Breast epithelium (tissue), 4 donors: ENCODE measurements around the gene ZNF516. TPM values are rescaled to one million over a fixed set of nuclear protein-coding genes. Genes with fewer than 3 reads are reported as not detected.

ENCODE experiments used
- DNase-seq, 2 donors: peaks; one replicate each; pipeline ENCODE4 v3.0.0-alpha.2; 2019; ENCODE audit warnings: low spot score in 2 of 2
- H3K27ac ChIP-seq, 2 donors: fragments of 200-600 bp; sonication (generic) in 1 of 2; one replicate each; pipeline ENCODE4 v1.5.1; 2016 to 2019; ENCODE audit warnings: mild to moderate bottlenecking in 1 of 2
- H3K27me3 ChIP-seq, 2 donors: fragments of 200-600 bp; sonication (generic) in 1 of 2; one replicate each; pipeline versions ENCODE4 v1.5.1 to v1.6.0; 2017 to 2019; ENCODE audit warnings: control low read depth in 1 of 2, mild to moderate bottlenecking in 1 of 2
- H3K36me3 ChIP-seq: fragments of 200-600 bp; one replicate; pipeline ENCODE4 v1.5.1; 2019
- H3K4me1 ChIP-seq, 2 donors: fragments of 200-600 bp; sonication (generic); one replicate each; pipeline ENCODE4 v1.5.1; 2016 to 2019; ENCODE audit warnings: control low read depth in 1 of 2
- H3K4me3 ChIP-seq, 3 donors: fragments of 200-600 bp; sonication (generic); 1 replicate in 2 of 3; 2 replicates in 1 of 3; pipeline ENCODE4 v1.5.1; 2016 to 2019; ENCODE audit warnings: mild to moderate bottlenecking in 3 of 3, moderate library complexity in 2 of 3
- H3K9me3 ChIP-seq, 2 donors: fragments of 200-600 bp; sonication (generic) in 1 of 2; one replicate each; pipeline ENCODE4 v1.5.1; 2016 to 2019; ENCODE audit warnings: control low read depth in 1 of 2
- CTCF ChIP-seq, 3 donors: fragments of 450-650 bp; IDR thresholded peaks; one replicate each; pipeline ENCODE4 v1.5.1; 2016 to 2017; ENCODE audit warnings: antibody characterized with exemption in 3 of 3, mild to moderate bottlenecking in 3 of 3, moderate library complexity in 3 of 3
- POLR2A ChIP-seq: fragments of 450-650 bp; IDR thresholded peaks from one replicate; pipeline ENCODE4 v1.6.1; 2016; ENCODE audit warnings: antibody characterized with exemption, mild to moderate bottlenecking, moderate library complexity
- POLR2AphosphoS5 ChIP-seq, 3 donors: sonication (generic); formaldehyde crosslinking; IDR thresholded peaks; one replicate each; pipeline ENCODE4 v1.6.1; 2017; ENCODE audit warnings: antibody characterized with exemption in 3 of 3
- intact Hi-C: fragments of 100-400 bp; cut with DNase I; formaldehyde crosslinking; loops from one replicate; pipeline ENCODE4 v1.15.1; 2023; ENCODE audit warnings: low total_unique reads
- total RNA-seq, 3 donors: library from RNA; depleted of rRNA; stranded (reverse); fragments of >200 nt; gene quantifications; one replicate each; pipeline ENCODE4 v1.1.0, GENCODE V29; 2016

The ZNF516 gene
- total RNA-seq, 3 donors from 2014 or later, result 12.0 to 33.4 (median 24.0) TPM

GRCh38 chr18:76496194-76496890 lies 1.3 kb upstream of the ZNF516 start:
- no peaks in the 10 kb centered on the region for H3K36me3 ChIP-seq
- intact Hi-C loops, result no loop called here
- DNase-seq, result no peak
- no peaks in the 10 kb centered on the region for H3K9me3 ChIP-seq
- H3K27ac ChIP-seq, result peak overlapping the region; percentile 79 to 94
- H3K27me3 ChIP-seq, result no peaks in the 10 kb centered on the region
- no peaks in the 10 kb centered on the region for H3K4me1 ChIP-seq
- TF ChIP-seq POLR2A, result no peak
- peak in 1 of 3 donors; percentile 59 for TF ChIP-seq POLR2AphosphoS5 (IDR thresholded peaks at IDR 0.05)
- TF ChIP-seq CTCF (IDR thresholded peaks at IDR 0.05), result no peak
- peak overlapping the region; percentile 72 to 99 (median 78) for H3K4me3 ChIP-seq

DNA sequence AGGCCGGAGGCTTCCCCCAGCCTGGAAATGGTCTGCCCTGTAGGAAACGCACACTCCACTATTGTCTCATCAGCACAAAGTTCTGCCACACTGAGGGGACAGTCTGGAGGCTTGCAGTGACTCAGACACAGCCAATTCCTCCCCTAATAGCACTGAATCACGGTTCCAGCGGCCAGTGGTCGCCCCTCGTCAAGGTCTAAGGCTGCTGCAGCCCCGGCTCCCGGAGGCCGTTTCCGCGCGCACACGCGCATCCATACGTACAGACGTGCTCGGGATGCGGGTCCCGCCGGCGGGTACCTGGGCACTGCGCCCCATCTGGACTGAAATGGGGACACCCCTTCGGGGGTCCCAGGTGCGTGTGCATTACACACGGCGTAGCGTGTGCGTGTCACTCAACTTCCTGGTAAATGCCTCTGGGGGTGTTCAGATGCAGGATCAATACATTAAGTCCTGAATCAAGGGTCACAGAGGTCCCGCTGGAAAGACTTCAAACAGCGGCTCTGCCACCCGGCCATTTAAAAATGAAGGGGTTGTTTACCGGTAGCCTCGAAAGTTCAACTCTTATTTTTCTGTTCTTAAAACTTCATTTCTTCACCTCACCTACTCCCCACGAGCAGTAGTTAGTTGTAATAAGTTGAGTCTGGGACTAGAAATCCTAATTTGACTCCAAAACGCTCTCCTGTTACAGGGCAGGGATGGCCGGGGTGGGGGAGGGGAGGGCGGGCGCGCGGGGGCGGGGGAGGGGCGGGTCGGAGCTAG lies 572 bp upstream of the ZNF516 start:
- Histone ChIP-seq H3K4me3 (peak overlapping the region; percentile 72 to 99 (median 78)), H3K36me3 (no peaks in the 10 kb centered on the region), H3K4me1 (no peaks in the 10 kb centered on the region), H3K27me3 (no peaks in the 10 kb centered on the region), H3K27ac (peak overlapping the region; percentile 79 to 94), H3K9me3 (no peaks in the 10 kb centered on the region)
- DNase-seq, result no peak
- intact Hi-C loops, result no loop called here
- TF ChIP-seq POLR2AphosphoS5 (IDR thresholded peaks at IDR 0.05) (peak; percentile 39 to 47 (median 39)), CTCF (IDR thresholded peaks at IDR 0.05) (no peak)

- Histone ChIP-seq H3K27ac (peak overlapping the region; percentile 93 to 94), H3K36me3 (no peaks in the 10 kb centered on the region), H3K27me3 (no peaks in the 10 kb centered on the region), H3K4me3 (peak overlapping the region; percentile 72 to 99 (median 78)), H3K4me1 (no peaks in the 10 kb centered on the region), H3K9me3 (no peaks in the 10 kb centered on the region)
- intact Hi-C loops, result no loop called here
- TF ChIP-seq POLR2AphosphoS5 (IDR thresholded peaks at IDR 0.05) (no peak), CTCF (IDR thresholded peaks at IDR 0.05) (no peak), POLR2A (no peak)
- no peak for DNase-seq
These were observed 624 bp downstream of the ZNF516 start for GRCh38 chr18:76494231-76495005.

- no peaks in the 10 kb centered on the region for H3K4me1 ChIP-seq
- H3K9me3 ChIP-seq, result no peaks in the 10 kb centered on the region
- TF ChIP-seq CTCF (IDR thresholded peaks at IDR 0.05) (no peak), POLR2AphosphoS5 (IDR thresholded peaks at IDR 0.05) (no peak), POLR2A (no peak)
- intact Hi-C loops, result no loop called here
- peak overlapping the region; percentile 93 to 94 for H3K27ac ChIP-seq
- no peaks in the 10 kb centered on the region for H3K36me3 ChIP-seq
- H3K4me3 ChIP-seq, result peak overlapping the region; percentile 72 to 99 (median 78)
- no peaks in the 10 kb centered on the region for H3K27me3 ChIP-seq
- no peak for DNase-seq
These were observed 1.6 kb downstream of the ZNF516 start for GRCh38 chr18:76493213-76494161.
